Activated T-helper 1 cell treated with anti-CD3 and anti-CD28 coated beads, Interleukin-2, amount 50 U/mL, for 16 hours (primary cell): ENCODE data around the gene ANKRD9.
"Not testable (repeated sequence)": the region's sequence is repeated elsewhere in the genome, so short reads cannot be mapped to it uniquely, and the experiment has no call there.

Experiments
- DNase-seq, 2 donors: peaks; one replicate each; pipeline ENCODE4 v3.0.0-alpha.2; 2020; ENCODE audit warnings: low read depth in 1 of 2, low spot score in 1 of 2

Gene ANKRD9

GRCh38 chr14:102538602-102539543 lies 29.3 kb upstream of the ANKRD9 start:
- no peak for DNase-seq

DNA sequence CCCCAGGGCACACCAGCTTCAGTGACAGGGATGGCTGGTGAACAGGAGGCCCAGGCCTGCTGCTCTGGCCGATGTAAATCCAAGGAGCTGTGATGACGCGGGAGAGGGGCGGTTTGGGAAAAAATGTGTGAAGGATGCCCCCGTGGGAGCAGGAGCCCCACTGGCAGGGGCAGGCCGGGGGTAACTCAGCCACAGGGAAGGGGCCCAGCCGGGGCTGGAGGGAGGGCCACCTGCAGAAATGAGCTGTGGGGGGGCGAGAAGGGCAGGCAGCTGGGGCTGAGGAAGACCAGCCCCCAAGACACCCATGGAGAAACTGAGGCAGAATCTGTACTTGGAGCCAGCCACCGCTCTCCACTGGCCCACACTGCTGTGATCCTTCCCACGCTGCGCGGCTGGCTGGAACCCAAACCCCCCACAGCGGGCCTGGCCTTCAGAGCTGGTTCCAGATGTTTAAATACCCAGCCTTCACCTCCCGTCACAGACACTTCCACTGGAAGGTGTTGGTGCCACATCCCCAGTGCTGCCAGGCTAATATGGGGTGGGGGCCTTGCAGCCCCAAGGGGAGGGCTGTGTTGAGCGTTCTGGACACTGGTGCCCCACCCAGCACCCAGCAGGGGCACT lies 28.5 kb upstream of the ANKRD9 start:
- no peak for DNase-seq

DNA sequence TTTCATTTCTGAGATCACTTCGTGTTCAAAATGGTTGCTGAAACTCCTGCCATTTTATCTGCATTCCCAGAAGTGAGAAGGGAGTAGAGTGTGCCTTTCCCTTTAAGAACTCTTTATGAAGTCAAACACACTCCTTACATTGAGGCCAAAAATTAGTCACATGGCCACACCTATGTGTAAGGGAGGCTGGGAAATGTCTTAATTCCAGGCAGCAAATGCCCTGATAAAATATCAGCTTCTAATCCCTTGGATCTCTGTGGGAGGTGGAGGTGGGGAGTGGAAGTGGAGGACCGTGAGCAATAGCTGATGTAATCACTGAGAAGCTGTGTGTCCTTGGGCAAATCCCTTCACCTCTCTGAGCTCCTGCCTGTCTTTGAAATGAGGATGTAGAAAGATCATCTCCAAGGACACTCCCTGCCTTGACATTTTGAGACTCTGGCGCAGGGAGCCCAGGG lies 22.7 kb upstream of the ANKRD9 start:
- no peak for DNase-seq

- DNase-seq: no peak
Measured at GRCh38 chr14:102530828-102531478, 21.4 kb upstream of the ANKRD9 start.

DNA sequence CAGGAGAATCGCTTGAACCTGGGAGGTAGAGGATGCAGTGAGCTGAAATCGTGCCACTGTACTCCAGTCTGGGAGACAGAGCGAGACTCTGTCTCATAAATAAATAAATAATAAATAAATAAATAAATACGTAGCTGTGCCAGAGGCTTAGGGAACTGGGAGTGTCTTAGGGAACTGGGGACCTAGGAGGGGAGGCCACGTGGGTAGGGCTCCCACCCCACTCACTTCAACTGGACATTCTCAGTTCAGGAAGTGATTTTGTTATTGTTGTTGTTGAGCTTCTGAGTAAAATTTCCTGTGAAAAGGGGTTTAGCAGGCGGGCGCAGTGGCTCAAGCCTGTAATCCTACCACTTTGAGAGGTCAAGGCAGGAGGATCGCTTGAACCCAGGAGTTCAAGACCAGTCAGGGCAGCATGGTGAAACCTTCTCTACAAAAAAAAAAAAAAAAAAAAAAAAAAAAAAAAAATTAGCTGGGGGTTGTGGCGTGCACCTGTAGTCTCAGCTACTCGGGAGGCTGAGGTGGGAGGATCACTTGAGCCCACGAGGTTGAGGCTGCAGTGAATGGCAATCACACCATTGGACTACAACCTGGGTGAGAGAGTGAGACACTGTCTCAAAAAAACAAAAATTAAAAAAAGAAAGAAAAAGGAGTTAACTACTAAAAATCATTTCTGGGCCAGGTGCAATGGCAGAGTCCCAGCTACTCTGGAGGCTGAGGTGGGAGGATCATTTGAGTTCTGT lies 19.0 kb upstream of the ANKRD9 start:
- no peak for DNase-seq

- no peak for DNase-seq
Measured at GRCh38 chr14:102525929-102526497, 16.4 kb upstream of the ANKRD9 start.

DNA sequence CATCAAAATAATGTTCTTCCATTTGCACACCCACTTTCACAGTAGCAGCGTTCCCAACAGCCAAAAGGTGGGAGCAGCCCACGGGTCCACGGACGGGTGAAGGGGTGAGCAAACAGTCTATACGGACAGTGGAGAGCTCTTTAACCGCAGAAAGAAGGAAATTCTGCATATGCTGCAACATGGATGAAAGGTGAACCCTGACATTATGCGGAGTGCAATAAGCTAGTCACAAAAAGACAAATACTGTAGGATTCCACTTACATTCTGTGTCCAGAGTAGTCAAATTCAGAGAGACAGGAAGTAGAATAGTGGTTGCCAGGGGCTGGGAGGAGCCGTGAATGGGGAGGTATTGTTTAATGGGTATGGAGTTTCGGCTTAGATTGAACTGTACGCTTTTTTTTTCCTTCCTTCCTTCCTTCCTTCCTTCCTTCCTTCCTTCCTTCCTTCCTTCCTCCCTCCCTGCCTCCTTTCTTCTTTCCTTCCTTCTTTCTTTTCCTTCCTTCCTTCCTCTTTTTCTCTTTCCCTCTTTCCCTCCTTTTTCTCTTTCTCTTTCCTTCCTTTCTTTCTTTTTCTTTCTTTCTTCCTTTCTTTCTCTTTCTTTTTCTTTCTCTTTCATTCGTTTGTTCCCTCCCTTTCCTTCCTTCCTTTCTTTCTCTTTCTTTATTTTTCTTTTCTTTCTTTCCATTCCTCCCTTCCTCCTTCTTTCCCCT lies 15.8 kb upstream of the ANKRD9 start:
- DNase-seq: no peak

DNA sequence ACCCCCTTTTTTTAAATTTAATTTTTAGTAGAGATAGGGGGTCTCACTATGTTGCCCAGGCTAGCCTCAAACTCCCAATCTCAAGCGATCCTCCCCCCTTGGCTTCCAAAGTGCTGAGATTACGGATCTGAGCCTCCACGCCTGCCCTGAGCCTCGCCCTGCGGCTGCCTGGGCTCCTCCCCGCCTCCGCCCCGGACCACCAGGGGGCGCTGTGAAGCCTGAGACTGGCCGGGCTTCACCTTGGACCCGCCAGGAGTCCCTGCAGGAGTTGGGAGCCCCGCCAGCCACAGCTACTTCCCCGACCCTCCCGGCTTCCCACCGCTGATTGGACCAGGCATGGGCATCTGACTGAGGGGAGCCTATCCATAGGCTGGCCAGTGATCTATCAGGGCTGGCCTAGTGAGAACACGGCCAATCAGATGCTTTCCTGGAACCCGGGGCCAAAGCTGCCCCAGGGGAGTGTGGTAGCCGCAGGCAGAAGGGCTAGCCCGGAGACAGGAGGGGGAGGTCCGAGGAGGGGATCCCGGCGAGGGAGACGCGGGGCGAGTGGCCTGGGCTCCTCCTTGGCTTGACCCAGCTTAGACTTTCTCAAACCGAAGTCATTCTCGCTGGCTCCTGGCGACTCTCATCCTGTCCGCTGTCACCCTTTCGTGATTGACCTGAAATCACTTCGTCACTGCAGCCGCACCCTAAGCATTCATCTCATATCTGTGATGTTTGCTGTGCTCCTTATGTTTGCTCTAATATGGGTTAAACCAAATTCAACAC lies 15.1 kb upstream of the ANKRD9 start:
- peak; percentile 87 to 88 for DNase-seq

DNA sequence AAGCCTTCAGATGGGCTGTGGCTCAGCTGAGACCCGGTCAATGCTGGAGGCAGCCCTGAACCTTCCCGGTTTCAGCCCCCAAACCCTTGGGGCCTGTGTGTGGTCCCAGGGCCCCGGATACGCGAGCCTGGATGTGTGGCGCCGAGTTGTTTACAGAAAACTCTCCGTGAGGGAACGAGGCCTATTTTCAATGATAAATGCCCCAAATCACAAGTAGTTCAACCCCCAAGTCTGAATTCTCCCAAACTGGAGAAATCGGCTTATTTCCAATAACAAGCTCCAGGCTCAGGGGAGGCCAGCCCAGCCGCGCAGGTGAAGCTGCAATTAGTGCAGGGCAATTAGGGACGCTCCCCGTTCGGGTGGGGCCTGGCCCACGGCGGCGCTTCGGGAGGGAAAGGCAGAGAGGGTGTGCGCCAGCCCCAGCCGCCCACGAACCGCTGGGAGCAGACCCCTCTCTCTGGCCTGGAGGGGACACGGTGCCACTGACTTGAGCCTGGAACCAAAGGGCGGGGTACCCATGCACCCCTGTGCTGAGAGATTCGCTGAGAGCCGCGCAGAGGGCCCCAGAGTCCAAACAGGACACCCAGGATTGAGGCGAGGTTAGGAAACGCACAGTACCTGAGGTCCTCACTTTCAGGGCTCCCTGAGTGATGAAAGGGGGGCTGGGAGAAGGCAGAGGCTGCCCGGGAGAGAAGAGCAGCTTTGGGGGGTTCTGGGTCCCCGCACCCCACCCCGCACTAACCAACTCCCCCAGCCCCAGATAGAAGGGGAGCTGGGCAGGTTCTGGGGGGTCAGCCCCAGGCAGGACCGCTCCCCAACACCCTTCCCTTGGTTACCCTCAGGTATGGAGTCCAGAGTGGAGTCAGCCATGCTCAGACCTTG lies 14.2 kb upstream of the ANKRD9 start:
- no peak for DNase-seq

DNA sequence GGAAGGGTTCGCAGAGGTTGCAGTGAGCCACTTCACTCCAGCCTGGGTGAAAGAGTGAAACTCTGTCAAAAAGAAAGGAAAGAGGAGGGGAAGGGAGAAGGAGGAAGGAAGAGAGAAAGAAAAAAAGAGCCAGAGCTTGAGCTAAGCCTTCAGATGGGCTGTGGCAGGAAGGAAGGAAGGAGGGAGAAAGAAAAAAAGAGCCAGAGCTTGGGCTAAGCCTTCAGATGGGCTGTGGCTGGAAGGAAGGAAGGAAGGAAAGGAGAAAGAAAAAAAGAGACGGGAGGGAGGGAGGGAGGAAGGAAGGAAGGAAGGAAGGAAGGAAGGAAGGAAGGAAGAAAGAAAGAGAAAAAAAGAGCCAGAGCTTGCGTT lies 13.6 kb upstream of the ANKRD9 start:
- DNase-seq: no peak

DNA sequence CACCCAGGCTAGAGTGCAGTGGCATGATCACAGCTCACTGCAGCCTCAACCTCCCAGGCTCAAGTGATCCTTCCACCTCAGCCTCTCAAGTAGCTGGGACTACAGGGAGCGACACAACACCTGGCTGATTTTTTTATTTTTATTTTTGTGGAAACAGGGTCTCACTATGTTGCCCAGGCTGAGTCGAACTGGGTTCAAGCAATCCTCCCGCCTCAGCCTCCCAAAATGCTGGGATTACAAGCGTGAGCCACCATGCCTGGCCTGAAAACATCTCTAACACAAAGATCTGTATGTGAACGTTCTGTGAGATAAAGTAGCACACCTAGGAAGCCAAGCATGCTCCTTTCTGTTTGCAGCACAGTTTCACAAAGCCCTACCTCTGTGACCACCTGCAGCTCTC lies 10.1 kb upstream of the ANKRD9 start:
- DNase-seq: not testable (repeated sequence)

- no peak for DNase-seq
Measured at GRCh38 chr14:102518063-102518648, 8.6 kb upstream of the ANKRD9 start.

DNA sequence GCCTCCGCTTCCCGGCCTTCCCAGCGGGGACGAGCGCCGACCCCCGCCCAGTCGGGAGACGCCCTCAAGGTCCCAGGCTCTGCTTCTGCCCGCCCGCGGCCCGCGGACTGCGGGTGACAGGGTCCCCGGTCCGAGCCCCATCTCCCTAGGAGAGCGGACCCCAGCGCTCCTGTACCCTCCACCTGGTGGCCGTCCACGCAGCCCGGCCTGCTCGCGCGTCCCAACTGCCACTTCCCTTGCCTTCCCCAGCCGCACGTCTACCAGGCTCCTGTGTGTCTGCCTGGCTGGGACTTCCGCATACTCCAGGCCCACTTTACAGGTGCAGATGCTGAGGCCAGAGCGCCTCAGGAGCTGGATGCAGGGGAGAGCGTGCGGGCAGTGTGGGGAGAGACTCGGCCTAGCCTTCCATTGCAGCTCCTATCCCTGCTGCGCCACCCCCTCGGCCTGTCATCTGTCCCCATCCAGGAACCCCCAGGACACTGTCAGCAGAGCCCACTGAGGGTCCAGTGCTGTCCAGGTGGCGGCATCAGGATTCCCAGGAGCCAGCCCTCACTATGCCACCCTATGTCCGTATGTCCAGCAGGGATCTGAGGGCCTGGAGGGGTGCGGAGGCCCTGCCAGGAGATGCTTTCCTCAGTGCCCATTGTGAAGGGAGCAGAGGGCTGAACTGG lies 8.0 kb upstream of the ANKRD9 start:
- no peak for DNase-seq

DNA sequence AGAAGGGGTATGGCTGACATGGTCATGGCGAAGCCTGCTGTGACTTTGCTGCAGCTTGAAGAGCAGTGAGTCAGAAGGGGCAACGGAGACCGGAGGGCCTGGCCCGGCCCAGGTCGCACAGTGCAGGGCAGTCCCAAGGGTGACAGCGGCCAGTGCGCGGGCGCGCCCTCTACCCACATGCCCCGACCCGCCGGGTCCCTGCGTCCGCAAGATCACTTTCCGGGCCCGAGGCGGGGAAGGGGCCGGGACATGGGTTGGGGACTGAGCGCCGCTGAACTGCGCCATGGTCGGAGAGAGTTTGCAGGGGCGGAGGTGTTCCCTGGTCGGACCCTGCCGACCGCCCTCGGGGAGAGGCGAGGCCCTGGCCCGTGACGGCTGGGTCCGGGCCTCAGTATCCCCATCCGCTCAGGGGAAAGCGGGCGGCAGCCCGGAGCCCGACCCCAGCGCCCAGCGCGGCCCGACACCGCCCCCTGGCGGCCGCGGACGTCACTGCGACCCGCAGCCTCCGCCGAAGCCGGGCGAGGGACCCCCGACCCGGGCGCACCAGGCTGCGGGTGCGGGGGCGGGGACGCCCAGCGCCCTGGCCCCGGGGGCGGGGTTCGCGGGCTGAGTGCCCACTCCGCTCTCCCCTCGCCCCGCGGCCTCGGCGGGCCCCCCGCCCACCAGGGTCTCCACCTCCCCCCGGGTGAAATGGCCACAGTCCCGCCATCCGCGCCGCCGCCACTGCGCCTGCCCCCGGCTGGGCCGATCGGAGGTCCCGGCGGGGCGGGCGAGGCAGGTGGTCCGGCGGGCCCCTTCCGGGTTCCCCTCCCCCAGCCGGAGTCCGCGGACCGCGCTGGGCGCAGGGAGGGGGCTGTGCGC lies 7.2 kb upstream of the ANKRD9 start:
- DNase-seq: peak; percentile 38 to 60

DNA sequence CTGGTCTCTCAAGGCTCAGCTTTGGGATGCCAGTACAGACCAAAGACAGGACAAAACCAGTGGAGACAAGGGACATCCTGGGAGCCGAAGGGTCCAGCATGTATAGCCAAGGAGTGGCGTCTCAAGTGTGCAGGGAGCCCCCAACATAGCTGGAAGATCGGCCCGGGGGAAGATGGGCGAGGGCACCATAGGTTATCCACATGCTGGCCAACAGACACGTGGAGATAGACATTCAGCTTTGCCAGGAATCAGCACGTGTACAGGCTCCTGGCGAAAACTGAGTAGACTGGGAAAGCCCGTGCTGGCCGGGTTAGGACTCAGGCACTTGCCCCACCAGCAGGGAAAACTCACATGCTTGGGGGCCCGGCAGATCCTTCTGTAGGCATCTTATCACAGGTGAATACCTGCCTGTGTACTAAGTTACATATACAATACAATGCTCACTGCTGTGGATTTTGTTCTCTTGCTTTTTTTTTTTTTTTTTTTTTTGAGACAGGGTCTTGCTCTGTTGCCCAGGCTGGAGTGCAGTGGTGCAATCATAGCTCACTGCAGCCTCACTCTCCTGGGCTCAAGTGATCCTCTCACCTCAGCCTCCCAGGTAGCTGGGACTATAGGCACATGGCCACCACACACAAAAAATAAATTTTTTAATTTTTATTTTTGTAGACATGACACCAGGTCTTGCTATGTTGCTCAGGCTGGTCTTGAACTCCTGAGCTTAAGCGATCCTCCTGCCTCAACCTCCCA lies 5.6 kb upstream of the ANKRD9 start:
- DNase-seq: no peak
